H7 (cell line): ENCODE measurements around the gene DNER. TPM values are rescaled to one million over a fixed set of nuclear protein-coding genes. Genes with fewer than 3 reads are reported as not detected.

ENCODE experiments used
- DNase-seq: peaks from one replicate; pipeline ENCODE4 v3.0.0; 2012
- H3K27me3 ChIP-seq: 2 replicates; pipeline ENCODE4 v1.6.0; 2011; ENCODE audit warnings: mild to moderate bottlenecking, low read length; ENCODE audit not compliant: control insufficient read depth, insufficient read depth
- H3K36me3 ChIP-seq: replicated peaks from 2 replicates; pipeline ENCODE4 v1.5.1; 2011; ENCODE audit warnings: low read length; ENCODE audit not compliant: control insufficient read depth, insufficient read depth
- H3K4me3 ChIP-seq: 2 replicates; pipeline ENCODE4 v1.5.1; 2011; ENCODE audit warnings: low read depth, mild to moderate bottlenecking, control low read depth, low read length, moderate library complexity; ENCODE audit not compliant: insufficient read depth
- total RNA-seq: library from RNA; depleted of rRNA; stranded (reverse); fragments of >200 nt; shearing (Covaris generic); gene quantifications from 2 replicates; pipeline ENCODE4 v1.2.3, GENCODE V29; 2014

DNER gene
- total RNA-seq, 1 experiment from 2014 or later: 1.0 TPM

- Histone ChIP-seq H3K27me3 (no peaks in the 10 kb centered on the region), H3K4me3 (no peak overlapping the region), H3K36me3 (no peaks in the 10 kb centered on the region)
- DNase-seq: no peak
Observed at GRCh38 chr2:229562472-229563127, 151.8 kb downstream of the DNER start.

GRCh38 chr2:229559986-229560385 lies 154.4 kb downstream of the DNER start:
- H3K36me3 ChIP-seq: no peaks in the 10 kb centered on the region
- no peak for DNase-seq

GRCh38 chr2:229553091-229553490 lies 161.3 kb downstream of the DNER start:
- no peak for DNase-seq
- no peaks in the 10 kb centered on the region for H3K36me3 ChIP-seq

More at GRCh38 chr2:229559986-229560385, 154.4 kb downstream of the DNER start:
- Histone ChIP-seq H3K4me3 (no peak overlapping the region), H3K27me3 (no peaks in the 10 kb centered on the region)

GRCh38 chr2:229543176-229543873 lies 171.0 kb downstream of the DNER start:
- no peaks in the 10 kb centered on the region for H3K27me3 ChIP-seq
- H3K4me3 ChIP-seq: no peak overlapping the region
- DNase-seq: peak; percentile 8
- H3K36me3 ChIP-seq: no peaks in the 10 kb centered on the region

More at GRCh38 chr2:229553091-229553490, 161.3 kb downstream of the DNER start:
- H3K27me3 ChIP-seq: no peaks in the 10 kb centered on the region
- H3K4me3 ChIP-seq: no peak overlapping the region

- DNase-seq: no peak
- Histone ChIP-seq H3K36me3 (no peaks in the 10 kb centered on the region), H3K4me3 (no peak overlapping the region), H3K27me3 (no peaks in the 10 kb centered on the region)
Observed at GRCh38 chr2:229539628-229540027, 174.7 kb downstream of the DNER start.

- Histone ChIP-seq H3K4me3 (no peak overlapping the region), H3K36me3 (no peaks in the 10 kb centered on the region), H3K27me3 (no peaks in the 10 kb centered on the region)
- no peak for DNase-seq
Observed at GRCh38 chr2:229531594-229531993, 182.8 kb downstream of the DNER start.

- Histone ChIP-seq H3K27me3 (no peaks in the 10 kb centered on the region), H3K36me3 (no peaks in the 10 kb centered on the region), H3K4me3 (no peak overlapping the region)
- no peak for DNase-seq
Observed at GRCh38 chr2:229530434-229530833, 183.9 kb downstream of the DNER start.

GRCh38 chr2:229528846-229529245 lies 185.5 kb downstream of the DNER start:
- H3K36me3 ChIP-seq: no peaks in the 10 kb centered on the region
- H3K27me3 ChIP-seq: no peaks in the 10 kb centered on the region
- DNase-seq: no peak
- H3K4me3 ChIP-seq: no peak overlapping the region

GRCh38 chr2:229526951-229527350 lies 187.4 kb downstream of the DNER start:
- no peaks in the 10 kb centered on the region for H3K36me3 ChIP-seq
- DNase-seq: no peak

GRCh38 chr2:229524799-229525198 lies 189.6 kb downstream of the DNER start:
- Histone ChIP-seq H3K27me3 (no peaks in the 10 kb centered on the region), H3K36me3 (no peaks in the 10 kb centered on the region), H3K4me3 (no peak overlapping the region)
- no peak for DNase-seq

More at GRCh38 chr2:229526951-229527350, 187.4 kb downstream of the DNER start:
- no peaks in the 10 kb centered on the region for H3K27me3 ChIP-seq
- H3K4me3 ChIP-seq: no peak overlapping the region

GRCh38 chr2:229523663-229524062 lies 190.7 kb downstream of the DNER start:
- Histone ChIP-seq H3K27me3 (no peaks in the 10 kb centered on the region), H3K4me3 (no peak overlapping the region), H3K36me3 (no peaks in the 10 kb centered on the region)
- no peak for DNase-seq

- Histone ChIP-seq H3K27me3 (no peaks in the 10 kb centered on the region), H3K36me3 (no peaks in the 10 kb centered on the region), H3K4me3 (no peak overlapping the region)
- no peak for DNase-seq
Observed at GRCh38 chr2:229521576-229521975, 192.8 kb downstream of the DNER start.

GRCh38 chr2:229520691-229521096 lies 193.7 kb downstream of the DNER start:
- no peak overlapping the region for H3K4me3 ChIP-seq
- DNase-seq: no peak
- H3K27me3 ChIP-seq: no peaks in the 10 kb centered on the region
- no peaks in the 10 kb centered on the region for H3K36me3 ChIP-seq

GRCh38 chr2:229519655-229520430 lies 194.5 kb downstream of the DNER start:
- no peaks in the 10 kb centered on the region for H3K27me3 ChIP-seq
- H3K4me3 ChIP-seq: no peak overlapping the region
- no peak for DNase-seq
- H3K36me3 ChIP-seq: no peaks in the 10 kb centered on the region
